GM21381 (cell line): ENCODE data around the gene PLCH2.
"Not testable (repeated sequence)": the region's sequence is repeated elsewhere in the genome, so short reads cannot be mapped to it uniquely, and the experiment has no call there.

Experiments
- ATAC-seq: cut with Tn5 transposase; IDR thresholded peaks from one replicate; pipeline ENCODE4 v1.9.1; 2021; ENCODE audit warnings: mild to moderate bottlenecking, moderate library complexity; ENCODE audit not compliant: unreplicated experiment

The PLCH2 gene

GRCh38 chr1:2439369-2439768 lies 36.7 kb upstream of the PLCH2 start:
- no peak for ATAC-seq

GRCh38 chr1:2440346-2440745 lies 35.7 kb upstream of the PLCH2 start:
- ATAC-seq = not testable (repeated sequence)

- ATAC-seq = no peak
Measured at GRCh38 chr1:2441746-2442145, 34.3 kb upstream of the PLCH2 start.

- no peak for ATAC-seq
Measured at GRCh38 chr1:2442661-2443060, 33.4 kb upstream of the PLCH2 start.

GRCh38 chr1:2443277-2444137 lies 32.6 kb upstream of the PLCH2 start:
- no peak for ATAC-seq

GRCh38 chr1:2444138-2444591 lies 31.9 kb upstream of the PLCH2 start:
- ATAC-seq = no peak

GRCh38 chr1:2445162-2445822 lies 30.8 kb upstream of the PLCH2 start:
- ATAC-seq = no peak

- ATAC-seq = no peak
Measured at GRCh38 chr1:2445823-2446215, 30.3 kb upstream of the PLCH2 start.

GRCh38 chr1:2446394-2446793 lies 29.7 kb upstream of the PLCH2 start:
- no peak for ATAC-seq

GRCh38 chr1:2446861-2447260 lies 29.2 kb upstream of the PLCH2 start:
- no peak for ATAC-seq

- ATAC-seq = no peak
Measured at GRCh38 chr1:2447276-2448097, 28.6 kb upstream of the PLCH2 start.

GRCh38 chr1:2448098-2448445 lies 28.0 kb upstream of the PLCH2 start:
- no peak for ATAC-seq

- ATAC-seq = no peak
Measured at GRCh38 chr1:2449636-2450454, 26.2 kb upstream of the PLCH2 start.

GRCh38 chr1:2451741-2452140 lies 24.3 kb upstream of the PLCH2 start:
- no peak for ATAC-seq

GRCh38 chr1:2452201-2452931 lies 23.7 kb upstream of the PLCH2 start:
- ATAC-seq = no peak

GRCh38 chr1:2452932-2453315 lies 23.2 kb upstream of the PLCH2 start:
- no peak for ATAC-seq

GRCh38 chr1:2454227-2454626 lies 21.9 kb upstream of the PLCH2 start:
- no peak for ATAC-seq

- no peak for ATAC-seq
Measured at GRCh38 chr1:2455757-2456156, 20.3 kb upstream of the PLCH2 start.

GRCh38 chr1:2457444-2457843 lies 18.6 kb upstream of the PLCH2 start:
- no peak for ATAC-seq

- ATAC-seq = no peak
Measured at GRCh38 chr1:2458687-2459086, 17.4 kb upstream of the PLCH2 start.
